Esophagus muscularis mucosa (tissue), 4 donors: ENCODE data around the gene UVSSA. TPM values are rescaled to one million over a fixed set of nuclear protein-coding genes. Genes with fewer than 3 reads are reported as not detected.

Experiments used
- DNase-seq: peaks from one replicate; pipeline ENCODE4 v3.0.0-alpha.2; 2017; ENCODE audit errors: extremely low spot score
- H3K27ac ChIP-seq, 4 donors: fragments of 200-600 bp; sonication (generic); replicated peaks in 1 of 4; 1 replicate in 3 of 4; 2 replicates in 1 of 4; pipeline ENCODE4 v1.5.1; 2016 to 2019; ENCODE audit warnings: mild to moderate bottlenecking in 1 of 4
- H3K27me3 ChIP-seq, 4 donors: fragments of 200-600 bp; sonication (generic); one replicate each; pipeline versions ENCODE4 v1.5.1 to v1.6.0; 2016 to 2019
- H3K36me3 ChIP-seq, 4 donors: fragments of 200-600 bp; sonication (generic); one replicate each; pipeline ENCODE4 v1.5.1; 2016 to 2019
- H3K4me1 ChIP-seq, 4 donors: fragments of 200-600 bp; sonication (generic); one replicate each; pipeline ENCODE4 v1.5.1; 2016 to 2019
- H3K4me3 ChIP-seq, 4 donors: fragments of 200-600 bp; sonication (generic); 1 replicate in 2 of 4; 2 replicates in 2 of 4; pipeline ENCODE4 v1.5.1; 2016 to 2019; ENCODE audit warnings: mild to moderate bottlenecking in 4 of 4, moderate library complexity in 1 of 4
- H3K9me3 ChIP-seq, 4 donors: fragments of 200-600 bp; sonication (generic); 1 replicate in 3 of 4; 2 replicates in 1 of 4; pipeline ENCODE4 v1.5.1; 2016 to 2019
- CTCF ChIP-seq, 3 experiments: fragments of 200-600 bp in 2 of 3; fragments of 450-650 bp in 1 of 3; sonication (generic) in 2 of 3; IDR thresholded peaks; one replicate each; pipeline ENCODE4 v1.5.1; 2017 to 2019; ENCODE audit warnings: antibody characterized with exemption in 3 of 3, mild to moderate bottlenecking in 2 of 3, moderate library complexity in 1 of 3
- EP300 ChIP-seq: sonication (generic); formaldehyde crosslinking; IDR thresholded peaks from one replicate; pipeline ENCODE4 v1.6.1; 2017; ENCODE audit warnings: antibody characterized with exemption
- POLR2A ChIP-seq: fragments of 450-650 bp; IDR thresholded peaks from one replicate; pipeline ENCODE4 v1.6.1; 2017; ENCODE audit warnings: antibody characterized with exemption, moderate library complexity, mild to moderate bottlenecking, low read depth
- POLR2AphosphoS5 ChIP-seq, 2 donors: sonication (generic); formaldehyde crosslinking; IDR thresholded peaks; one replicate each; pipeline ENCODE4 v1.6.1; 2017; ENCODE audit warnings: antibody characterized with exemption in 2 of 2
- WGBS: methylation state at CpG from one replicate; pipeline ENCODE4 v1.1.5; 2018; 5-methylcytosine and 5-hydroxymethylcytosine counted together
- intact Hi-C: fragments of 100-400 bp; cut with DNase I; formaldehyde crosslinking; loops from one replicate; pipeline ENCODE4 v1.15.1; 2023
- total RNA-seq, 4 donors: library from RNA; depleted of rRNA; stranded (reverse); fragments of >200 nt; gene quantifications; one replicate each; pipeline versions ENCODE4 v1.1.0 to v1.2.1, GENCODE V29; 2016

Gene UVSSA
- total RNA-seq, 4 donors from 2014 or later = 8.9 to 16.5 (median 13.1) TPM

DNA sequence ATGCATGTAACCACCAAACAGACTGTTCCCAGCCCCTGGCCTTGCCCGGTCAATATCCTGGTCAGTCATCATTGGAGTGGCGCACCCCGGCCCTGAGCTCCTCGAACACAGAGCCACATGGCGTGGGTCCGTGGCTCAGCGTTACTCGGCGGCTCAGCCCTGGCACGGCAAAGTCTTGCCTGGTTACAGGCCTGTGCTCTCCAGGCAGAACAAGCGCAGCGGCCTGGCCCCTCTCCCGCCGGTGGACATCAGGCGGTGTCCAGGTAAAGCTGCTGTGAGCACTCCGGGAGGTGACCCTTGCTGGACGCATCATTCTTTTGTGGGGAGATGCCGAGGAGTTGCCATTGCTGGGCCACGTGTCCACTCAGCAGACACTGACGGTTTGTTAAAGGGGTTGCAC, 6.1 kb upstream of the UVSSA start:
- Histone ChIP-seq H3K9me3 (no peaks in the 10 kb centered on the region), H3K27me3 (no peaks in the 10 kb centered on the region), H3K36me3 (peaks cover 45 to 61% (median 58%) of the 10 kb centered on the region in 4 donors), H3K4me1 (peaks cover 4 to 13% (median 11%) of the 10 kb centered on the region in 4 donors), H3K27ac (no peak overlapping the region), H3K4me3 (no peak overlapping the region)
- WGBS = 94% methylated on average over 15 of the region's 20 CpGs
- intact Hi-C loops = loop anchor here (10.0 kb wide), 1 partner anchor 176 kb away; no protein-coding TSS in a partner anchor
- no peak for DNase-seq
- no peak for TF ChIP-seq POLR2A
- no peak for TF ChIP-seq CTCF (IDR thresholded peaks at IDR 0.05)
- no peak for TF ChIP-seq EP300
- no peak for TF ChIP-seq POLR2AphosphoS5 (IDR thresholded peaks at IDR 0.05)

DNA sequence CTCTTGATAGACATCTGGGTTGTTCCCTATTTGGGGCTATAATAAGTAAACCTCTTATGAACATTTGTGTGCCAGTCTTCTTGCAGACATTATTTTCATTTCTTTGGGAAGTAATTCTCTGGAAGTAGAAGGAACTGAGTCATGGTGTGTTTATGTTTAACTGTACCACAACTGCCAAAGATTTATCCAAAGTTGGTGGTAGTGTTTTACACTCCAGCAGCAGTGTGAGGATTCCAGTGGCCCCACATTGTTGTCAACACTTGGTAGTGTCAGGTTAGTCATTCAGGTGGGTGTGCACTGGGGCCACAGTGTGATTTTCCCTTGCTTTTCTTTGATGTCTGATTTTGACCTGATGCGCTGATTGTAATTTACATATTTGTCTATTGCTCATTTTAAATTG, 5.0 kb upstream of the UVSSA start:
- Histone ChIP-seq H3K4me1 (peaks cover 4 to 16% (median 13%) of the 10 kb centered on the region in 4 donors), H3K9me3 (no peaks in the 10 kb centered on the region), H3K36me3 (peaks cover 41 to 49% (median 48%) of the 10 kb centered on the region in 4 donors), H3K27me3 (no peaks in the 10 kb centered on the region), H3K27ac (no peak overlapping the region), H3K4me3 (no peak overlapping the region)
- no peak for TF ChIP-seq EP300
- WGBS = 91% methylated on average over 1 of the region's 1 CpG
- no peak for DNase-seq
- intact Hi-C loops = loop anchor here (10.0 kb wide), 1 partner anchor 177 kb away; no protein-coding TSS in a partner anchor

DNA sequence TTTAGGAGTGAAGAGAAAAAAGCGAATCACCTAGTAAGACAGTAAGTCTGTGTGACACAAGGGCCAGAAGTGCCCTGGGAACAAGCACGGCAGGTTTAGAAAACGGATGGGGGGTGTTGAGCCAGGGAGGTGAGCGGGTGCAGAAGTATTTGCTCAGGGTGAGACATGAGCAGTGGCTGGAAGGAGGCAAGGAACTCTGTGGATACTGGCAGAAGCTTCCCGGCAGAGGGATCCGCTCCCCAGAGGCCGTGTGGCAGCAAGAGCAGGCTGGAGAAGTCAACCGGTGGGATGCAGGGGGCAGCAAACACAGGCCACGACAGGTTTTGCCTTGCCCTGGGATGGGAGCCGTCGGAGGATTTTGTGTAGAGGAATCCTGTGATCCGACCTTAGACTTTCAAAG, 2.3 kb upstream of the UVSSA start:
- Histone ChIP-seq H3K27me3 (no peaks in the 10 kb centered on the region), H3K27ac (no peak overlapping the region), H3K4me3 (no peak overlapping the region), H3K9me3 (no peaks in the 10 kb centered on the region), H3K4me1 (peaks cover 18 to 38% (median 35%) of the 10 kb centered on the region in 4 donors), H3K36me3 (peaks cover 20 to 29% (median 26%) of the 10 kb centered on the region in 4 donors)
- intact Hi-C loops = loop anchor here (5.0 to 10.0 kb wide), 2 partner anchors 37 to 180 kb away; no protein-coding TSS in a partner anchor
- TF ChIP-seq EP300 = no peak
- TF ChIP-seq POLR2AphosphoS5 (IDR thresholded peaks at IDR 0.05) = no peak
- TF ChIP-seq POLR2A = no peak
- TF ChIP-seq CTCF (IDR thresholded peaks at IDR 0.05) = no peak
- 88% methylated on average over 11 of the region's 12 CpGs for WGBS
- no peak for DNase-seq

DNA sequence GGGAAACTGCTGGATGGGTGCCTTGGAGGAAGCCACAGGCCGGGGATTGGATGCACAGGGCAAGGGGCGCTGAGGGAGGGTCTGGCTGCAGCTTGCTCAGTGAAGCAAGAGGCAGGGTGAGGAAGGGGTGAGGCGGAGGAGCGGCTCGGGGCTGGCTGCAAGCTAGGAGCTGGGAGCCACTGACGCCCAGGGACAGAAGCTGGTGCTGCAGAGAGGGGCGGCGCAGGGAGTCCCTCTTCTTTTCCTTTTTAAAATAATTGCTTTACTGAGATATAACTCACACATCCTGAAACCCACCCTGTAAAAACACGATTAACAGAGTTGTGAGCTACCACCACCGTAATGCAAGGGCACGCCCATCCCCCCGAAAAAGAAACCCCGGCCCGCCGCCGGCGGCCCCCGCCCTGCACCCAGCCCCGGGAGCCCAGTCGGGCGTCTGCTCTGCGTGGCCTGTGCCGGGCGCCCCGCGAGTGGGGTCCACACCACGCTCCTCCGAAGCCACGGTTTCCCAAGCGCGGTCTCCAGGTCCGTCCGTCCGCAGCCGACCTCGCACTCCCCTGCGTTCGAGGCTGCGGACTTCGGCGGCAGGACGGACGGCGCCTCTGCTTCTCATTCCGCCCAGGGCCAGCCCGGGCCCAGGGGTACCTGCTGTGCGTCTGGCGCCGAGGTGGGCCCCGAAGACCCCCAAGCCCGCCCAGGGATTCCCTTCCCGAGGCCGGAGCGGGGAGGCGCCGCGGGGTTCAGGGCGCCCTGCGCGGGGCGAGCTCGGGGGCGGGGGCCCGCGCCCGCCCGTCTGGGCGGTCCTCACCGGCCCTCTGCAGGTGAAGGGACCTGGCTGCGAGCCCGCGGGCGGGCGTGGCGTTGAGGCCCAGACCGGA, 866 bp upstream of the UVSSA start:
- under 1% methylated on average over 48 of the region's 76 CpGs for WGBS
- Histone ChIP-seq H3K4me1 (peaks cover 18 to 43% (median 39%) of the 10 kb centered on the region in 4 donors), H3K27ac (peak overlapping the region; percentile 96 to 100 (median 98)), H3K27me3 (no peaks in the 10 kb centered on the region), H3K4me3 (peak overlapping the region; percentile 96 to 99 (median 98)), H3K36me3 (peaks cover 12 to 23% (median 21%) of the 10 kb centered on the region in 4 donors), H3K9me3 (no peaks in the 10 kb centered on the region)
- no peak for DNase-seq
- intact Hi-C loops = loop anchor here (2.0 to 10.0 kb wide), 3 partner anchors 39 to 181 kb away; partner anchors contain the start of gene CTBP1
- TF ChIP-seq CTCF (IDR thresholded peaks at IDR 0.05) (peak in 2 of 3 experiments; percentile 4 to 38), POLR2AphosphoS5 (IDR thresholded peaks at IDR 0.05) (no peak), EP300 (no peak)

DNA sequence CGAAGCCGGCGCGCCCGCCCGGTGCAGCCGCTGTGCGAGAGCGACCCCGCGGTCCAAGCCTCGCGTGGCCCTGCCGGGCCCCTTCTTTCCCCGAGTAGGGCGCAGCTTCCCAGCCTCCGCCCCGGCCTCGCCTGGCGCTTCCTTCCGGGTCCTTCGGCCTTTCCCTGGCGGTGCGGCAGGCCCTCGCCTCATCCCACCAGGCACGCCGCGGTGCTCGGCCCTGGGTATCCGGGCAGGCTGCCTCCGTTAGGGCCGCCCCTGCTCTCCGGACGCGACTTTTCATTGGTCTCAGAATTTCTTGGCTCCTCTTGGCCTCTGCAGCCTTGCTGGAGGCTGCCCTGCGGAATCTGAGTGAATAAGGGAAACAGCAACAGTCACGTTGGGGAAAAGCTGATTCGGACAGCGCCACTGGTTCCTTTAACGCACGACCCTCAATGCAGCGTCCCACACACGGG, 429 bp downstream of the UVSSA start:
- intact Hi-C loops = loop anchor here (2.0 to 10.0 kb wide), 3 partner anchors 40 to 183 kb away; partner anchors contain the start of gene CTBP1
- Histone ChIP-seq H3K4me3 (peak overlapping the region; percentile 96 to 99 (median 98)), H3K27me3 (no peaks in the 10 kb centered on the region), H3K36me3 (peaks cover 14 to 21% (median 15%) of the 10 kb centered on the region in 4 donors), H3K9me3 (no peaks in the 10 kb centered on the region), H3K4me1 (peaks cover 21 to 53% (median 50%) of the 10 kb centered on the region in 4 donors), H3K27ac (peak overlapping the region; percentile 96 to 100 (median 98))
- TF ChIP-seq EP300 (no peak), CTCF (IDR thresholded peaks at IDR 0.05) (peak in 1 of 3 experiments; percentile 11), POLR2A (no peak), POLR2AphosphoS5 (IDR thresholded peaks at IDR 0.05) (peak; percentile 58 to 68)
- DNase-seq = peak; percentile 93
- no CpG with 5 or more reads among the region's 43 CpGs for WGBS
